ENCODE measurements around the gene SASH1.

DNA sequence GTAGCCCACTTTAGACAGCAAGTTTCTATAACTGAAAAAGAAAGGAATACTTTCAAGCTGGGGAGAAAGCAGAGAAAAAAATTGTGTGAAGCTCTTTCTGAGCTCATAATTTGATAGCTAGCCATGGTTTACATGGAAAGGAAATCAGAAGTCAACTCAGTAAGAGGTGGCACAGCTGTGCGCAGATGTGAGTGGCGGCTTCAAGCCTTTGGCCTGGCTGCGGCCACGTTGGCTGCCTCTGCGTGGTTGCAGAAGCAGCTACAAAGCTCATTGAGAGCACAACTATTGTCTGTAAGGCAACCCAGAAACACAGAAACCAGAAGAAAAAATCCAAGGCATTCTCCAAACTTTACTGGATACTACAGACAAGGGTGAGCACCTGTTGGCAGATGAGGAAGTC is 136.9 kb downstream of the SASH1 start:
- TF ChIP-seq EZH2phosphoT487 (IDR thresholded peaks at IDR 0.05; ENCODE audit: low read depth, severe bottlenecking, unreplicated experiment) (no peak), EZH2 (IDR thresholded peaks at IDR 0.05; ENCODE audit: borderline replicate concordance) (no peak)
- TF ChIP-seq, protein P1, sequence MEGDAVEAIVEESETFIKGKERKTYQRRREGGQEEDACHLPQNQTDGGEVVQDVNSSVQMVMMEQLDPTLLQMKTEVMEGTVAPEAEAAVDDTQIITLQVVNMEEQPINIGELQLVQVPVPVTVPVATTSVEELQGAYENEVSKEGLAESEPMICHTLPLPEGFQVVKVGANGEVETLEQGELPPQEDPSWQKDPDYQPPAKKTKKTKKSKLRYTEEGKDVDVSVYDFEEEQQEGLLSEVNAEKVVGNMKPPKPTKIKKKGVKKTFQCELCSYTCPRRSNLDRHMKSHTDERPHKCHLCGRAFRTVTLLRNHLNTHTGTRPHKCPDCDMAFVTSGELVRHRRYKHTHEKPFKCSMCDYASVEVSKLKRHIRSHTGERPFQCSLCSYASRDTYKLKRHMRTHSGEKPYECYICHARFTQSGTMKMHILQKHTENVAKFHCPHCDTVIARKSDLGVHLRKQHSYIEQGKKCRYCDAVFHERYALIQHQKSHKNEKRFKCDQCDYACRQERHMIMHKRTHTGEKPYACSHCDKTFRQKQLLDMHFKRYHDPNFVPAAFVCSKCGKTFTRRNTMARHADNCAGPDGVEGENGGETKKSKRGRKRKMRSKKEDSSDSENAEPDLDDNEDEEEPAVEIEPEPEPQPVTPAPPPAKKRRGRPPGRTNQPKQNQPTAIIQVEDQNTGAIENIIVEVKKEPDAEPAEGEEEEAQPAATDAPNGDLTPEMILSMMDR (IDR thresholded peaks at IDR 0.05; ENCODE audit: poor library complexity), result no peak
